GM13976 (cell line): ENCODE measurements around the gene ASXL1.

Source experiments
- DNase-seq: peaks from one replicate; pipeline ENCODE4 v3.0.0; 2012; ENCODE audit warnings: low spot score
- in situ Hi-C: fragments of 300-500 bp; cut with MboI; formaldehyde crosslinking; loops from one replicate; pipeline ENCODE4 v1.12.0; 2022; ENCODE audit warnings: low sequenced_read_pairs, mixed read lengths, inconsistent platforms; ENCODE audit not compliant: unreplicated experiment
- TF ChIP-seq, protein P1 (sequence below): IDR thresholded peaks from 2 replicates; pipeline ENCODE4 v1.5.1; 2012; ENCODE audit warnings: borderline replicate concordance, mild to moderate bottlenecking; ENCODE audit not compliant: insufficient read depth; ENCODE audit errors: extremely low read depth, missing control alignments, control extremely low read depth

ASXL1 gene

DNA sequence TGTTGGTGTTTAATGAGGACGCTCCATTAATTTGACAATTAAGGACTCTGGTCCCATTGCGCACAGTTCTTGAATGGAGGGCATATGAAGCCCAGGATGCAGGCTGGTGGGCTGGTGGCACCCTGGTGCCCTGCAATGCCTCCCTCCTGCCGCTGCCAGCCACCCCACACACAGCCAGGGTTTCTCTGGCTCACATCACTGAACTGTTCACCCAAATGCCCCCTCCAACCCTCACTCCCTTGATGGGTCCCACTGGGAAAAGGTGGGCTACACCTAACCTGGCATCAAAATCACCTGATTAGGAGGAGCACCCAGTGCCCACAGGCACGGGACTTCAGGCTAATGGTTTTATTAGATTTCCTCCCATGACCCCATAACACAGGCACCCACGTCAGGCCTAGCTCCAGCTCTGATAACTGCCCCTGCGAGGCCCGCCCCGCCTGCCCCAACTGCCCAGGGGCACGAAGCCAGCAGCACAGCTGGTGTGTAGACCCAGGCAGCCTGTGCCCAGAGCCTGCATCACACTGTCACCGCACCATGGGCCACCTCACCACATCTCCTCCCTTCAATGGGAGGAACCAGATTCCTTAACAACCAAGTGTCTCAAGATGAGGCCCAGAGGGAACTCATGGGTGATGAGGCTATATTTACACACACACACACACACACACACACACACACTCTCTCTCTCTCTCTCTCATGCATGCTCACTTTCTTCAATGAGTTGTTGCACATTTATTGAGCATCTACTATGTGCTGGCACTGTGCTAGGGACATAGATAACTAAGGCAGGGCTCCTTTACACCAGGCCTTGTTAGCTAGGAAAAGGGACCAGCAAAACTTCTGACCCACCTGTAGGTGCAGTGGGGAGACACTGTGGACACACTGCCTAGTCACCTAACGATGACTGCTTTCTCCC is 119.7 kb downstream of the ASXL1 start:
- in situ Hi-C loops: no loop called here
- TF ChIP-seq, protein P1, sequence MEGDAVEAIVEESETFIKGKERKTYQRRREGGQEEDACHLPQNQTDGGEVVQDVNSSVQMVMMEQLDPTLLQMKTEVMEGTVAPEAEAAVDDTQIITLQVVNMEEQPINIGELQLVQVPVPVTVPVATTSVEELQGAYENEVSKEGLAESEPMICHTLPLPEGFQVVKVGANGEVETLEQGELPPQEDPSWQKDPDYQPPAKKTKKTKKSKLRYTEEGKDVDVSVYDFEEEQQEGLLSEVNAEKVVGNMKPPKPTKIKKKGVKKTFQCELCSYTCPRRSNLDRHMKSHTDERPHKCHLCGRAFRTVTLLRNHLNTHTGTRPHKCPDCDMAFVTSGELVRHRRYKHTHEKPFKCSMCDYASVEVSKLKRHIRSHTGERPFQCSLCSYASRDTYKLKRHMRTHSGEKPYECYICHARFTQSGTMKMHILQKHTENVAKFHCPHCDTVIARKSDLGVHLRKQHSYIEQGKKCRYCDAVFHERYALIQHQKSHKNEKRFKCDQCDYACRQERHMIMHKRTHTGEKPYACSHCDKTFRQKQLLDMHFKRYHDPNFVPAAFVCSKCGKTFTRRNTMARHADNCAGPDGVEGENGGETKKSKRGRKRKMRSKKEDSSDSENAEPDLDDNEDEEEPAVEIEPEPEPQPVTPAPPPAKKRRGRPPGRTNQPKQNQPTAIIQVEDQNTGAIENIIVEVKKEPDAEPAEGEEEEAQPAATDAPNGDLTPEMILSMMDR: no peak
- DNase-seq: no peak

DNA sequence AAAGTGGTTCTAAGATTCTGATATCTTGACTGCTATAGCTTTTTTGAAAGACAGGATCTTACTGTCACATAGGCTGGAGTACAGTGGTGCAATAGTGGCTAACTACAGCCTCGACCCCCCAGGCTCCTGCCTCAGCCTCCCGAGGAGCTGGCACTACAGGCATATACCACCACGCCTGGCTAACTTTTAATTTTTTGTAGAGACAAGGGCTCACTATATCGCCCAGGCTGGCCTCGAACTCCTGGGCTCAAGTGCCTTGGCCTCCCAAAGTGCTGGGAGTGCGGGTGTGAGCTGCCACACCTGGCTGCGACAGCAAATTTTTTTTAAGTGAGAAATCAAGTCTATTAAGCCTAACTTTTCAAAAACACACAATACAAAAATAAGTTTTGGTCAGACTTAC is 120.4 kb downstream of the ASXL1 start:
- TF ChIP-seq, protein P1: no peak
- in situ Hi-C loops: no loop called here
- DNase-seq: no peak

DNA sequence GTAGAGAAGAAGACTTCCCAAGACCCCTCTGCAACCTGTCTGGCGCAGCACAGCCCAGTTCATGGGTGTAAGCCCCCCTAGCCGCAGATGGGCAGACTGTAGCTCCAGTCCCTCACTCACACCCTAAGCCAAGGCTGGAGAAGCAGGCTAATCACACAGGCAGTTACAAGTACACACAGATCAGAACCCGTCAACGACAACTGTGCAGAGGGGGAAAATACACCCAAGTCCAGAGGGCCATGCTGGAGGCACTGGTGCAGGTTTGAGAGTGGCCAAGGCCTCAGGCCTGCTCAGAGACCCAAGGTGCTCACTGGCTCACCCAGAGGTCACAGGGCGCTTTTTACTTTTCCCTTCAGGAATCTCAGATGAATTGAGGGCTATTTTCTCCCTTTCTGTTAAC is 120.9 kb downstream of the ASXL1 start:
- no peak for DNase-seq
- in situ Hi-C loops: no loop called here
- TF ChIP-seq, protein P1: no peak

DNA sequence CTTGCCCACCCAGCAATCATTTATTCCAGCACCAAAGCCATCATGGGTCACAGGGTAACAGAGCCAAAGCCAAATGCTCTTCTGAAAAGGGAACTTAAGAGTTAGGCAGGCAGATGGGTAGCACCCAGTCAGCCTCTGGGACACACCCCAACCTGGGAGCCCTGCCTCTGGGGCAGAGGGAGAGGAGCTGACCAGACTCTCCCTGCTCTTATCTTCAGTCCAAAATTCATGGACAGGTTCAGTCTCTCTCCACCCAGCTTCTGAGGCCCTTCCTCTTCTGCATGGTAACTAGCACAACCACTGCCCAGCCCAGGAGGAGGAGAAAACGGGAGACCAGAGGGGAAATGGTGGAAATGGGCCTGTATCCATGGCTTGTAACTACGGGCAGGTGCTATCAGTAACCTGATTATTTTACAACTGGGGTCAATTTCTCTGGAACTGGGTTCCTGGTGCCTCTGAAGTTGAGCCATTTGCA is 121.6 kb downstream of the ASXL1 start:
- in situ Hi-C loops: no loop called here
- DNase-seq: no peak
- TF ChIP-seq, protein P1: no peak

DNA sequence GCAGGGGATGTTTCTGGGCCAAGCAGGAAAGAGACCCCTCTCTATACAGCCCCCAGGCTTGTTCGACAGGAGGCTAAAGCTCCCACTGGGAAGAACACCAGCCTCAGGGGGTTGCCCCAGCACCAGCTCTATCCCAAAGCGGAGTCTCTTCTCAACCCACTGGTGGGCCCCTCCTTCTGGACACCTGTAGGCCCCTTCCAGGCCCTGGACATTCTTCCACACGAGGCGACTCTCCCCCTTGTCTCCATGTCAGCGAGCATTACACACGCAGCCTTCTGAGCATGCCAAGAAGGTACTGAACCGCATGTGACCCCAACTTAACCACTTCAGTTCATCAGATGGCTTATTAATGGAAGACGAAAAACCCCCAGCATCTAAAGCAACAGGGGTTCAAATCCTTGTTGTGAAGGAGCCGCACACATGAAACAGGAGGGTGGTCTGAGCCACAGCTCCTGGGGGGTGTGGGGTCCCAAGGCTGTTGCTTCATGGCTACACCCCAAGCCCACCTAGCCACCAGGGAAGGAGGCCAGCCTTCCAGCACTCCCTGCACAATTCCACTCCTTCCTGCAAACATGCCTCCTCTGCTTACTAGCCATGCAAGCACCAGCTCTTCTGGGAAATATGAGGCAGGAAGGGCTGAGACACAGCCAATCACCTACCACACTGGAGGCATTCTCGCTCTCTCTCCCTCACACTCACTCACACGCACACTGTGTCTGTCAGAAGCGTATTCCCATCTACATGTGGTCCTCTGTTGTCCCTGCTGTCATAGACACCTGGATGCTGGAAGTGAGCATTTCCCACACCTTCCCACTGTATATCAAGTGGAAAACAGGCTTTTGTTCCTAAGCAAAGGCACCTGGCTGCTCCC is 122.5 kb downstream of the ASXL1 start:
- DNase-seq: no peak
- in situ Hi-C loops: no loop called here
- TF ChIP-seq, protein P1: no peak

GRCh38 chr20:32481311-32482142 is 123.4 kb downstream of the ASXL1 start:
- in situ Hi-C loops: no loop called here
- TF ChIP-seq, protein P1: no peak
- DNase-seq: no peak
